GM21423 (cell line): ENCODE results near the gene PKP4.

Experiments
- ATAC-seq: cut with Tn5 transposase; IDR thresholded peaks from one replicate; pipeline ENCODE4 v1.9.1; 2021; ENCODE audit warnings: mild to moderate bottlenecking, moderate library complexity; ENCODE audit not compliant: unreplicated experiment

Gene PKP4

DNA sequence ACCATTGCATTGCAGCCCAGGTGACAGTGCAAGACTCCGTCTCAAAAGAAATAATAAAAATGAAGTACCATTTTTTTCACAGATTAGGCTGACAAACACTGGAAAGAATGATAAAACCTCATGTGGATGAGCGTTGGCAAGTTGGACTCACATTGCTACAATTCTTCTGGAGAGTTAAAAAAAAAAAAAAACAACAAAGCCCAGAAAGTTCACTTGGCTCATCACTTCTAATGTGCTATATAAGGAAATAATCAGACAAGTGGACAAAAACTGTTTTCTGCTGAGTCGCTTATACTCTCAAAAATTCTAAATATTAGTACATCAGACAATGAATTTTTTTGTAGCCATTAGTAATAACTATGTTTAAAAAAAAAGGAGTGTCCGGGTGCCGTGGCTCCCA is 38.4 kb downstream of the PKP4 start:
- no peak for ATAC-seq

DNA sequence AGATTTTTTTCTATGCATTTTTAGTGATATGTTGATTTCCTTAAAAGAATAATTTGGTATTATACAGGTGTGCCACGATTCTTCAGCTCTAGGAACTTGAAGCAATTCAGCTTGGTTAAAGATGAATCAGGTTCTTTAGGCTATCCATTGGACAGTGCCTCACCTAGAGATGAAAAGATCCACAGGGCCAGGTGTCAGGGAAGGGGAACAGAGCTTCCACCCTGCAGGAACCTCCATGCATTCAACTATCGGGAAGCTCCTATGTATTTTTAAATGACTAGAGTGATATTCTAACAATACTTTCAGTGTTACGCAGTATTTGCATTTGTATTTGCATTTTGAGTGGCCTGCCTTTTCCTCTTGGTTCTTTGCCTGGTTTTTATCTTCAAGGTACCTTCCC is 40.2 kb downstream of the PKP4 start:
- ATAC-seq = no peak

DNA sequence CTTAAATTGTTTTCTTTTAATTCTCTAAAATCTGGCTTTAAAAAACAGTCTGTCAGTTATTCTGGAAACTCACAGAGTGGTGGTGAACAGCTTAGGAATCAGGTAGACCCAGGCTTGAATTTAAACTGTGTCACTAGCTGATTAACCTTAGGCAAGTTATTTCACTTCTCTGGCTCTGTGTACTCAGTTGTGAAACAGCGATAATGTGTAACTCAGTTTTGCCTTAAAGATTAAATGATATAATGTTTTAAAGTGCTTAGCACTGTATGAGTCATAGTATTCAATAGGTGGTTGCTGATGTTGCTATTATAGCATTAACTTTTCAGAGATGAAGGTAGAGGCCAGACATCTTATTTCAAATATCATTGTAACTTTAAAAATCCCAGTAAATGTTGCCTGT is 40.7 kb downstream of the PKP4 start:
- ATAC-seq = no peak

DNA sequence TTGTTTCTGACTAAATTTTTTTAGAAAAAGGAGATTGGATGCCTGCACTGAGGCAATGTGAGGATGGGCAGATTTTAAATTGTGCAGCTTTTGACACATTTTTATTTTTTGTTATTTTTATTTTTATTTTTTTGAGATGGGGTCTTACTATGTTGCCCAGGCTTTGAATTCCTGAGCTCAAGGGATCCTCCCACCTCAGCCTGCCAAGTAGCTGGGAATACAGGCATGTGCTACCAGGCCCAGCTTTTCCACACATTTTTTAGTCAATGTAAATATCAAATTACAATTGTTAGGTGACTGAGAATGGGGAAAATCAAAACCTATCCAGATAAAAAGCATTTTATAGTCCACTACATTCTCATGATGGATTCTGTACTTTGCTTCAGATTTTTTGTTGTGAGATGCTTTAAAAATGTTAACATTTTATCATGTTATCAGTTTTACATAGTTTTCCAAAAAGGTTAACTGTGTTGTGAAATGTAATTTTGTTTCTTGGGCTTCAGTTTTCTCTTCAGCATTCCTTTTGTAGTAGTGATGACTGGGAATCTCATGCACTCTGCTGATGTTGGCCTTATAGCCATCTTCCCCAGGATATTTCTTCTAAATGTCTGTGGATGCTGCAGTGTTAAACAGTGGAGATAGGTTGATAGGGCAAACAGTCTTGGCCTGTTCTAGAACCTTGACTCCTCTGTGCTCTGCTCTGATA is 41.4 kb downstream of the PKP4 start:
- no peak for ATAC-seq

DNA sequence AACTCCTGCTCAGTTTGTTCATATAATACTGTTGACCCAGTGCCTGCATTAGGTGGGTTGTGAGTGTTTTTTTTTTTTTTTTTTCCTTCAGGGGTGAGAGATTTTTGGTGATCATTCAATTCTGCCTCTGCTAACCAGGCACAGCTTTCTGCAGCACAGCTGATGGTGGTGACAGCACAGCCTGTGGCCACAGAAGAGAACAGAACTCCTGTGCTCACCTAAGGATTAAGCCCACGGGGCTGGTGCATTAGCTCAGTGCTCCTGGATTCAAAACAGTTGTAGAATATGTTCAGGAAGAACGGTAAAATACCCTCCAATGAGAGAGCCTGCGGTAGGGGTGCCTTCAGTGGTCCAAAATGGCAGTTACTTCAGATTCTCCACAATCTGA is 42.0 kb downstream of the PKP4 start:
- no peak for ATAC-seq

DNA sequence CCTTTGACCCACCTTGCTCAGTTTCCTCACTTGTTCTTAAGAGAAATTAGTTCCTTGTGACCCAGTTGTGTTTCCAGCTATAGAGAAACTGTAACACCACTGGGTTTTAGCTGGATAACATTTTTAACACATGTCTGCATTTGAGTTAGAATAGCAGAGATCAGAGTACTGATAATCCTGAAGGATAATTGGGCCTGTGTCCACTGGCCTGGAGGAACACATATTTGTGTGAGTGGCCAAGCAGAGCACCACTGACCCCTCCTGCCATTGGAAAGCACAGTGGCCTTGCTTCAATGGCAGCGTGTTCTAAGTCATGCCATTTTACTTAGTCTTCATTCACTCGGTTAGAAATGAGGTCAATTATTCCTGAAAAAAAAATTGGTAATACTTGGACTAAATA is 42.6 kb downstream of the PKP4 start:
- ATAC-seq = no peak

DNA sequence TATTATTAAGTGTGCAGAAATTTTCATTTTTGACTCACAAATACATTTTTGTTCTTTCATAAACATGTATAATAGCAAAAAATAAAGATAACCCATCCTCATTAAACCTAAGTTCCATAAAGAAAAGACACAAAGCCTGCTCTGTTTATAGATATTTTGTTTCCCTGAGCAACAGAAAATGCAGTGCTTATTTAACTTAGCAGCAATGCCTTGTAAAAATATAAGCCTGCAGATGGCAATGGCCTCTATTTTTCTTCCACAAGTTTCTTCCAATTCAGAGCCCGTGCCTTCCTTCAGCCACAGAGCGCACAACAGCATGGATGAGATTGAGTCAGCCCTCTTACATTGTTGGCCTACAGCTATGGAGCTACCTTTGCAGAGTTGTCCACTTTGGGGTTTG is 43.6 kb downstream of the PKP4 start:
- ATAC-seq = no peak

DNA sequence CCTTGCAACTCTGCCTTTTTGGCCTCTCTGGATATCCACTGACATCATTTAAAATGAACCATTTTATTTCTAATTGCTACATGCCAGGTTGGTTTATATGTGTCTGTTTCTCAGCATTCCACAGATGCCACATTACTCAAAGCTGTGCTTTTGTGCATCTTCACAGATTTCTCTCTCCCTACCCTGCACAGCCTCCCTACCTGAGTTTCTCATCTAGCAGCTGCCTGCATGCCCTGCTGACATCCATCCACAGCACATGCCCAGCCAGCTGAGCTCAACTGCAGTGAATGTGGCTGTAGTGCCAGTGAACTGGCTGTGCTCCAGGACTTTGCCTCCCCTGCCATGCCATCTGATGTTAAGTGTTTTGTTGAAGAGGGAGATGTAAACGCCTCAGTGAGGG is 44.5 kb downstream of the PKP4 start:
- ATAC-seq = no peak

DNA sequence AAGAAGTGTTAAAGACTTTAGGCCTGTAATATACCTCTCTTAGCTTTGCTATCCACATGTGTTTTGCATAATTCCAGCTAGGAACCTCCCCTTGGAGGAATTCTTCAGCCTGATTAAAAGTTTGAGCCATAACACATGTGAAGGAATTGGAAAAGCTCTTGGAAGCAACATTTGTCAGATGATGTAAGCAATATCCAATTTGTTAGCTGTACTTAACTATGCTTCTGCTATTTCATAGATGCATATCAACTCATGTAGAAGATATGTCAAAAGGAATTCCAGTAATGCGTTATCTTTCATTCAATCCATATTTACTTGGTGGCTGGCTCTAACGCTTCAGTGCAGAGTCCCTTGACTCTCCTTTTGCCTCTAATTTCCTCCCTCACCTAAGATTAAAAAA is 46.2 kb downstream of the PKP4 start:
- no peak for ATAC-seq

DNA sequence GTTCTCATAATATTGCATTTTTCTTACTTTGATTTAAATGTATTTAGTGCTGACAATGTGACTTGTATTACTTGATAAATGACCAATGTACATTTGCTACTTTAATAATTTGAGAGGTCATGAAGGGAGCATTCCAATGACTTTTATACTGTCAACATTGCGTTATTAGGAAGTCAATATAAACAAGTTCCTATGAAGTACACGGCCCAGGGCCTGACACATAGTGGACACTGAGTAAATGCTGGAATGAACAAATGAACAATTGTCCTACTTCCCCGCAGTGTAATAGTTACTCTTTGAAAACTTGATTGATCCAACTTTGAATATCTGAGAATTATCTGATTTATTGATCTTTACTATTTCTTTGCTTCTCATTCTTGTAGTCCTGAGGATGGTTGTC is 47.3 kb downstream of the PKP4 start:
- no peak for ATAC-seq

DNA sequence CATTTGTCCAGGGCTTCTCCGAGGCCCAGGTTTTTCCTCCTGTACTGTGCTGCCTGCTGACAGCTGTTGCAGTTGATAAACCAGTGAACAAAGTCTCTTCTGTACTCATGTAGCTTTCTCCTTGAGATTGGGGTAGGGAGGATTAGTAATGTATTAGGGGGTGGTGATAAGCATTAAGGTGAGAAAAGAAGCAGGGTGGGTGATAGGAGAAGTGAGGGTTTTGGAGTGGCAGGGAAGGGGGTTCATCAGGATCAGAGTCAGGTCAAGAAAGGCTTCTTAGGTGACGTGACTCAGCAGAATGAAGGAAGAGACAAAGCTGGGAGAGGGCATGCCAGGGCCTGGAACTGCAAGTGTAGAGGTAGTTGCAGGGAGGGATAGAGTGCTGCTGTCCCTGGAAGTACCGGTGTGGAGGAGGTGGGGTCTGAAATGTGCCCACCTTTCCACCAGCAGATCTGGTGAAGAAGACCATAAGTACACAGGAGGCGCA is 48.7 kb downstream of the PKP4 start:
- ATAC-seq = no peak

DNA sequence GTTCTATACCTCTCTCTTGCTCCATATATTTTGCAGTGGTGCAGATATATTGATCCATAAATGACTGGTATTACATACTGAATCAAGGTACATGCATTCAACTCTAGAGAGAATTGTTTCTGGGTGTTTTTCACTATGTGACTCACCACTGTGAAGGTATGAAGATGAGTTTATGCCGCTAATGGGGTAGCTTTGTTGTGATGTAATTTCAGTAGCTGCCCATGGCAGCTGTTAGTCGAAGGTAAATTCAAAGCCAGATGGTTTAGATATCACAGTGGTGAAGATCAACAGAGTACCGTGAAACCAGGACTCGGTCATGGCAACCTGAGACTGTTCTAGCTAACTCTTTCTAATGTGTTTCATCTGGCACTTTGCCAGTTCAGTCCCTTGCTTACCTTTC is 50.4 kb downstream of the PKP4 start:
- no peak for ATAC-seq

DNA sequence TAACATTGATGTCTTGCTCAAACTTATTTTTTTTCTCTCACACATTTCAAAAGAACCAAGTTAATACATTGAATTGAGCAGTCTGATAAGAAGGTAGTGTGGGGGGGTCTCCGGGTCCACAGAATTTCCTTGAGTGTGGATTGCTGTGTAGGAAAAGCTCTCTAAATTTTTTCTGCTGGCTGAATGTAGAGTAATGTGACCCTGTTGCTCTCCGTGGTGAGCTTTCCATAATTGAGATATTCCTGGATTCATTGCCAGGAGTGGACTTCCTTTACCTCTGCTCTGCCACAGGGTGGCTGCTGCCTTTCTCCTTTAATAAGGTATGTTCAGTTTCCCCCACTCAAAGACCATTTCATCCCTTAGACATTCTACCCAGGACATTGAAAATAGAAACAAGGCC is 50.9 kb downstream of the PKP4 start:
- no peak for ATAC-seq

DNA sequence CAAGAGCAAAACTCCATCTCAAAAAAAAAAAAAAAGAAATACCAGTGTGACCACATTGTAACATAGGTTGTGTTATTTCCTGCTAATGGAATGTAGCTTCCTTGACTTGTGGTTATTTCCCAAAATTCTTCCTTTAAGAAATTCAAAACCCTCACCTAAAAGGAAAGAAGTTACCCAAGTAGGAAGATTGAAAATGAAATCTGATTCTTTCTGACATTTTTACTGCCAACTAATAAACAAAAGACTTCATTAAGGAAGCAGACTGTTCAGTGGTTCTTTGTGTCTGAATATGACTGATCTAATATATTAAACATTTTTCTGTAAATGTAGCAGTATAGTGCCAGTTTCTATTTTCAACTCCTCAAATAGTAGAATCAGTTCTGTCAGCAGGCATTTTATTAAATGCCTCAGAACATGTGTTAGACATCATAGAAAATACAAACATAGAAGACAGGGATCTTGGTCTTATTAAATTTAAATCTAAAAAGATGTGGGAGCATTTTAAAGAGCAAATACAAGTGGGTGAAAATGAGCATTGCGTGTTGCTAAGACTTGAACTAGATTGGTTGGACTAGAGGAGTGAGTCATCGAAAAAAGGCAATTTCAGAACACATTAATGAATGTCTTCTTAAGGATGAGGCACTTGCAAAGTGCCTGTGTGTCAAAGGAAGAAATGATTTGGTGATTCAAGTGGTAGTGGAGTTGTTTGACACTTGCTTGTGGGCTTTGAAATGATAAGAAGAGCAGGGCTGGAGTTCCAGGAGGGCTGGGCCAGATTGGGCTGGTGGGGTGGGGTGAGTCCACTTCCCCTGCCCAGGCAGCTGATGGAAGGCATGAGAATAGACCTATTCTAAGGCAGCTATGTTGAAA is 53.4 kb downstream of the PKP4 start:
- no peak for ATAC-seq

DNA sequence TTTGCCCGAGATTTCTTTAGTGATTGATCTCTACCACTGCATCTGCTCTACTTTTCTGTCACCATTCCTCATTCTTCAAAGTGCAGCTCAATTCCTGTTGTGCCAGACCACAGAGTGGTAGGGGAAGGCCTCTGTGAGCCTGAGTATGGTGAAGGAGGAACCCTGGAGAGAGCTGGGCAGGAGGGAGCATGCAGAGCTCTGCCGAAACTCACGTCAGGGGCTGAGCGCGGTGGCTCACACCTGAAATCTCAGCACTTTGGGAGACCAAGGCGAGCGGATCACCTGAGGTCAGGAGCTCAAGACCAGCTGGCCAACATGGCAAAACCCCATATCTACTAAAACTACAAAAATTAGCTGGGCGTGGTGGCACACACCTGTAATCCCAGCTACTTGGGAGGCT is 54.1 kb downstream of the PKP4 start:
- no peak for ATAC-seq

DNA sequence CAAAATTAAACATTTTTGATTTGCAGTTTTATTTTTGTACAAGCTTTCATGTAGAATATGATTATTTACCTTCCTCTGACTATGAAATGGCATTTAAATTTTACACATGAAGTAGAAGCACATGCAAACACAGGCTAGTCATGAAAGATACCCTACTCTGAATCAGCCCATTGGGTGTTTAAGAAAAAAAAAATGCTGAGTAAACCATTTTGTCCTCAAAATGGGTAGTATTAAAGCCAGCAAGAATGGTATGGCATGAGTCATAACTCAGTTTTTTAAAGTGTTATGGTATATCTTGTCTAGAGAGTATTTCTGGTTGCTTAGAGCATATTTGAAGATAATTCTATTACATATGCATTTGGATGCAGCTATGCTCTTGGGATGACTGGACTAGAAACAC is 55.0 kb downstream of the PKP4 start:
- no peak for ATAC-seq

DNA sequence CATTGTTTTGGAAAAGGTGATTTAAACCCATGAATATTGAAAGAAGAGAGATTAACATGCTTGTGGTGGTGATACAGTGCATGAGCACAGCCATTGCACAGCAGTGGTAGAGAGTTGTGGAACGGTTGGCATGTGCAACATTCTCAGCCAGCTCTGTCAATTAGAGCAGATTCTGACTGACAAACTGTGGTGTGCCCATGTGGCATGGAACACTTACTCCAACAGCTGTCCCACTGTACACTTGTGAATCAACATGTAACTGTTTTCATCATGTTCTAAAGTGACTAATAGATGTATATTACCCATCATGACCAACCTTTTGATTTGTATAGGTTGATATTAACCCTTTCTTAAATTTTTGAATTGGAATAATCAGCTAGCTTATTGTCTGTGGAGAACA is 55.6 kb downstream of the PKP4 start:
- no peak for ATAC-seq

DNA sequence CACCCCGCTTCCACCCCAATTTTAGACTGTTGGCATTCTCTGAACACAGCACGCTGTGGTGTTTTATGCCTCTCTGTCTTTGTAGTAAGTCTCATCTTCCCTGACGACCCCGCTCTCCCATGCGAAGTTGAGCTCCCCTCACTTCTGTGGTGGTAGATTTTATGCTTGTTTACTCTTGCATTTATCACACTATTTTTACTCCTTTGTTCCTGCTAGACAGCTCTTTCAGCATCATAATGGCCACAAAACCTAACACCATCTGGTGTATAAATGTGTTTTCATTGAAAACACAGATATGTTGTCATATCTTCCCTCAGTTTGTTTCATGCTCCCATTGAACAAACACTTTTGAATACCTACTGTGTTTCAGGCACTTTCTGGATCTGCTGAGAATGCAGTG is 57.1 kb downstream of the PKP4 start:
- ATAC-seq = no peak

DNA sequence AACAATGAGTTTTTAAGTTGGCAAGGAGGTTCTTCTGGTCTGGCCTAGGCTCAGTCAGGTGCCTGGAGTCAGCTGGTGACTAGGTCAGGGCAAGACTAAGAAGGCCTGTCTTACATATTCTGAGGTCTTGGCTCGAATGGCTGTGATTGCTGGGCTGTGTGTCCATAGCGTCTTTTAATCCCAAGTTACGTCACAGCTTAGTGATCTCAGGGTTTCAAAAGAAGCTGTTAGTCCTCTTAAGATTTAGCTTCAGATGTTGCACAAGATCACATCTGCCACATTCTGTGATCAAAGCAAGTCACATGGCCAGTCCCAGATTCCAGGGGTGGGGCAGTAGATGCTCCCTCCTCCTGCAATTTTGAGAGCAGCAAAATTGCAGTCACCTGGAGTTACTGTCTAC is 61.3 kb downstream of the PKP4 start:
- ATAC-seq = no peak

DNA sequence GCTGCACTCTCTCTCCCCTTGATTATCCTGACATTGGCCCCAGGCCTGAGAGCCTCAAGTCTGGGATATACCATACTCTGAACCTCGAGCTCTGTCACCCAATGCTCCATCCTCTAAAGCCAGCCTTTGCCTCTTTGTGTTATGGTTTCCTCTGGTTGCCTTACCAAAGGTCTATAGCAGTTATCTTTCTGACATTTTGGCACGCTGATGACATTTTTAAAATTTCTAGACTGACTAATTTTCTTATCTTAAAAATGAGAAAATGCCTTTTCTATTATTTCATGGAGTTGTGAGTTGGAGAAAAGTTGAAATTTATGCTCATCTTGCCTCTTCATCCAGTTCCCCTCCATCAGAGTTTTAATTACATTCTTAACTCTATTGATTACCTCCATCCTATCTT is 62.7 kb downstream of the PKP4 start:
- ATAC-seq = no peak

DNA sequence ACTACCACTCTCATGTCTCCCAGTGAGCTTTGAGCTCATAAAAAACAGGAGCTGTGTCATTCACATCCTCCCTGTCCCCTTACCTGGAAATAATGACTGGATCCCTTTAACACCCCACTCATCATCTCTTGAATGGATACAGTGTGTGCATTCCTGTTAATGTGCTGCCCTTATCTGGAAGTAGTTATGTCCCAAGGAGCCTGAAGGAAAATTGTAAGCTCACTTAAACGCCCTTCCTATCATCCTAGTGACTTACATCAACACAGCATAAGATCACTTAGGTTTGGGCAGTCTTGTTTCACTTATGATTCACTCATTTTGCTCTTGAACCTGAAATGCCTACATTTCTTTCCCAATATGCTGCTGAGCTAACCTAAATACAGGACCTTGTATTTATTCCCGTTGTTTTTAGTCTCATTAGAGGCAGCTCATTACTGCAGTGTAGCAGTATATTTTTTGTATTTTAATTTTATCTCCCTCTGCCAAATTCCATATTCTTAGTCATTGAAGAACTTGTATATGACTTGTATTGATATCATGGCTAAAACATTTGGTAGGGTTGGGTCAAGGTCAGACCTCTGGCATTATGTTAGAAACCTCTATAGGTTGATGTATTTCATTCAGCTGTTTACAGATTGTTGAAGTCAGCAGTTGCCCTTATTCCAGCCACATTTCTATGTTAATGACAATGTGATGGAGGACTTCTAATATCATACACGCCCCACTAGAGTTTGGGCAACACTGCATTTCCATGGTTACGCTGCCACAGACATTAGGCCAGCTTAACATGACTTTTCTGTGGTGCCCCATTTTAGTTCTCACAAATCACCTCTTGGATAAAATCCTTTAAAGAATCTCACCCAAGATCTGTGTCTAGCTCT is 72.9 kb downstream of the PKP4 start:
- ATAC-seq = no peak
